Neural crest cell (in vitro differentiated cells): ENCODE measurements around the gene MCF2L. TPM values are rescaled to one million over a fixed set of nuclear protein-coding genes. Genes with fewer than 3 reads are reported as not detected.
"Not testable (repeated sequence)": the region's sequence is repeated elsewhere in the genome, so short reads cannot be mapped to it uniquely, and the experiment has no call there.

Source experiments
- DNase-seq: peaks from one replicate; pipeline ENCODE4 v3.0.0; 2021; ENCODE audit warnings: low read depth, mixed read lengths, low spot score
- H3K27ac Mint-ChIP-seq: one replicate; pipeline ENCODE4 v1.8.0; 2021; ENCODE audit warnings: mild to moderate bottlenecking, mixed read lengths; ENCODE audit not compliant: unreplicated experiment
- H3K27me3 Mint-ChIP-seq: 2 replicates; pipeline ENCODE4 v1.8.0; 2021; ENCODE audit warnings: low read depth, mild to moderate bottlenecking, mixed read lengths
- H3K36me3 Mint-ChIP-seq: 2 replicates; pipeline ENCODE4 v1.8.0; 2021; ENCODE audit warnings: low read depth, mild to moderate bottlenecking, mixed read lengths
- H3K4me1 Mint-ChIP-seq: 2 replicates; pipeline ENCODE4 v1.8.0; 2021; ENCODE audit warnings: mixed read lengths
- H3K4me3 Mint-ChIP-seq: one replicate; pipeline ENCODE4 v1.8.0; 2021; ENCODE audit warnings: mild to moderate bottlenecking, mixed read lengths
- H3K9me3 Mint-ChIP-seq: 2 replicates; pipeline ENCODE4 v1.8.0; 2021; ENCODE audit warnings: mixed read lengths
- CTCF ChIP-seq: fragments of 200-600 bp; sonication (generic); conservative IDR thresholded peaks from 2 replicates; pipeline ENCODE4 v1.5.0; 2021; ENCODE audit warnings: antibody characterized with exemption, mild to moderate bottlenecking
- total RNA-seq: library from RNA; stranded (reverse); gene quantifications from 2 replicates; pipeline ENCODE4 v1.2.1, GENCODE V29; 2021

MCF2L gene
- total RNA-seq, 1 donor from 2014 or later: 59.9 TPM

- H3K4me1 Mint-ChIP-seq: peaks cover 16% of the 10 kb centered on the region
- no peaks in the 10 kb centered on the region for H3K9me3 Mint-ChIP-seq
Observed at GRCh38 chr13:112940236-112940635, 28.8 kb upstream of the MCF2L start.

GRCh38 chr13:112941349-112941748 lies 27.7 kb upstream of the MCF2L start:
- H3K36me3 Mint-ChIP-seq: no peaks in the 10 kb centered on the region
- TF ChIP-seq CTCF: no peak
- peaks cover 20% of the 10 kb centered on the region for H3K4me1 Mint-ChIP-seq

More at GRCh38 chr13:112940236-112940635, 28.8 kb upstream of the MCF2L start:
- no peak for TF ChIP-seq CTCF
- no peaks in the 10 kb centered on the region for H3K36me3 Mint-ChIP-seq
- no peak overlapping the region for H3K27ac Mint-ChIP-seq
- H3K27me3 Mint-ChIP-seq: no peaks in the 10 kb centered on the region
- DNase-seq: no peak
- H3K4me3 Mint-ChIP-seq: no peak overlapping the region

GRCh38 chr13:112941765-112942164 lies 27.2 kb upstream of the MCF2L start:
- TF ChIP-seq CTCF: peak; percentile 36
- not testable (repeated sequence) for H3K27me3 Mint-ChIP-seq, DNase-seq, H3K9me3 Mint-ChIP-seq, H3K27ac Mint-ChIP-seq, H3K36me3 Mint-ChIP-seq
- Mint-ChIP-seq H3K4me3 (peak overlapping the region; percentile 27), H3K4me1 (peaks cover 20% of the 10 kb centered on the region)

More at GRCh38 chr13:112941349-112941748, 27.7 kb upstream of the MCF2L start:
- Mint-ChIP-seq H3K4me3 (no peak overlapping the region), H3K27me3 (no peaks in the 10 kb centered on the region), H3K9me3 (no peaks in the 10 kb centered on the region), H3K27ac (no peak overlapping the region)
- DNase-seq: no peak

- H3K27ac Mint-ChIP-seq: no peak overlapping the region
- H3K27me3 Mint-ChIP-seq: no peaks in the 10 kb centered on the region
- H3K4me3 Mint-ChIP-seq: peak overlapping the region; percentile 89
- peak; percentile 99 for TF ChIP-seq CTCF
- no peaks in the 10 kb centered on the region for H3K9me3 Mint-ChIP-seq
- peaks cover 17% of the 10 kb centered on the region for H3K4me1 Mint-ChIP-seq
- peak; percentile 99 for DNase-seq
- no peaks in the 10 kb centered on the region for H3K36me3 Mint-ChIP-seq
Observed at GRCh38 chr13:112942689-112943308, 26.2 kb upstream of the MCF2L start.

- H3K27ac Mint-ChIP-seq: peak overlapping the region; percentile 50
Observed at GRCh38 chr13:112943309-112944125, 25.5 kb upstream of the MCF2L start.

More at GRCh38 chr13:112943309-112944125, 25.5 kb upstream of the MCF2L start:
- Mint-ChIP-seq H3K9me3 (no peaks in the 10 kb centered on the region), H3K36me3 (no peaks in the 10 kb centered on the region), H3K27me3 (no peaks in the 10 kb centered on the region), H3K4me1 (peaks cover 17% of the 10 kb centered on the region), H3K4me3 (peak overlapping the region; percentile 87)
- no peak for TF ChIP-seq CTCF
- DNase-seq: peak; percentile 65
